Activated CD4-positive, alpha-beta memory T cell treated with anti-CD3 and anti-CD28 coated beads, Interleukin-2, amount 10 ng/mL, durations not matched to agents 7 days and 5 days (primary cell): ENCODE measurements around the gene HMGCR. TPM values are rescaled to one million over a fixed set of nuclear protein-coding genes. Genes with fewer than 3 reads are reported as not detected.
"Not testable (repeated sequence)": the region's sequence is repeated elsewhere in the genome, so short reads cannot be mapped to it uniquely, and the experiment has no call there.

ENCODE experiments used
- CTCF ChIA-PET: fragments of 350-600 bp; sonication (Branson Sonifier 250); formaldehyde crosslinking; loops from one replicate; lab custom pipeline; 2021; ENCODE audit warnings: antibody characterized with exemption, inconsistent platforms; lab: Charles Lee
- POLR2A ChIA-PET: fragments of 350-600 bp; sonication (Branson Sonifier 250); formaldehyde crosslinking; loops from one replicate; lab custom pipeline; 2021; ENCODE audit warnings: antibody characterized with exemption; lab: Charles Lee
- DNase-seq: peaks from one replicate; pipeline ENCODE4 v3.0.0-alpha.2; 2020
- H3K27ac Mint-ChIP-seq: one replicate; pipeline ENCODE4 v1.8.0; 2021; ENCODE audit warnings: mild to moderate bottlenecking, mixed read lengths
- H3K27me3 Mint-ChIP-seq: one replicate; pipeline ENCODE4 v1.8.0; 2021; ENCODE audit warnings: mixed read lengths
- H3K36me3 Mint-ChIP-seq: one replicate; pipeline ENCODE4 v1.8.0; 2021; ENCODE audit warnings: low read depth, mixed read lengths
- H3K4me1 Mint-ChIP-seq: one replicate; pipeline ENCODE4 v1.8.0; 2021; ENCODE audit warnings: mixed read lengths
- H3K4me3 Mint-ChIP-seq: one replicate; pipeline ENCODE4 v1.8.0; 2021; ENCODE audit warnings: mild to moderate bottlenecking, mixed read lengths
- H3K9me3 Mint-ChIP-seq: one replicate; pipeline ENCODE4 v1.8.0; 2021; ENCODE audit warnings: mixed read lengths
- total RNA-seq, 2 experiments: library from RNA; stranded (reverse); gene quantifications; one replicate each; pipeline ENCODE4 v1.2.3, GENCODE V29; 2021

Gene HMGCR
- total RNA-seq, 2 experiments from 2014 or later = 86.7 to 94.5 TPM

- Mint-ChIP-seq H3K36me3 (no peaks in the 10 kb centered on the region), H3K9me3 (no peaks in the 10 kb centered on the region), H3K4me3 (no peak overlapping the region), H3K27ac (no peak overlapping the region), H3K27me3 (no peaks in the 10 kb centered on the region), H3K4me1 (no peaks in the 10 kb centered on the region)
- DNase-seq = no peak
- ChIA-PET POLR2A (no interaction called here), CTCF (interaction anchor here (0.7 to 1.5 kb wide), 6 partner anchors 9 to 399 kb away, joined by 3 to 4 read pairs (median 4); partner anchors contain the start of gene ANKRD31)
Observed at GRCh38 chr5:75331095-75332090, 5.6 kb upstream of the HMGCR start.

GRCh38 chr5:75333759-75334158 is 3.3 kb upstream of the HMGCR start:
- peaks cover 13% of the 10 kb centered on the region for H3K4me1 Mint-ChIP-seq
- CTCF ChIA-PET, H3K9me3 Mint-ChIP-seq, DNase-seq, POLR2A ChIA-PET, H3K4me3 Mint-ChIP-seq, H3K27me3 Mint-ChIP-seq, H3K27ac Mint-ChIP-seq: not testable (repeated sequence)
- peaks cover 13% of the 10 kb centered on the region for H3K36me3 Mint-ChIP-seq

- POLR2A ChIA-PET, H3K4me3 Mint-ChIP-seq, H3K27ac Mint-ChIP-seq, H3K9me3 Mint-ChIP-seq, CTCF ChIA-PET, H3K27me3 Mint-ChIP-seq, DNase-seq: not testable (repeated sequence)
- Mint-ChIP-seq H3K36me3 (peaks cover 15% of the 10 kb centered on the region), H3K4me1 (peaks cover 17% of the 10 kb centered on the region)
Observed at GRCh38 chr5:75334413-75334812, 2.6 kb upstream of the HMGCR start.

DNA sequence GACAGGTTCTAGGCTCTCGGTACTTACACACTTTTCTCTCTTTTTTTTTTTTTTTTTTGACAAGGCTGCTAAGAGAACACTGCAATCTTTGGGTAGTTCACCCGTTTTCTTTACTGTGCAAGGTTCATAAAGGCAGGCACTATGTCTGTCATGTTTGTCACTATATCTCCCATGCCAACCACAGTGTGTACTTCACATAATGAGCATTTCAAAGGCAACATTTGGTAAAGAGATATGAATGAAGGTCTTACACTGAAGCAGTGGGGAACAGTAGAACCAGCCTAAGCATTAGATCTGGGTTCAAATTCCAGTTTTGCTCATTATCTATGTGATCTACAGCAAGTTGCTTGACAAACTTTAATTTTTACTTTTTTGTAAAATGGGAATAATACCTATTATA is 1.5 kb upstream of the HMGCR start:
- no peak overlapping the region for H3K27ac Mint-ChIP-seq
- H3K9me3 Mint-ChIP-seq = no peaks in the 10 kb centered on the region
- H3K4me3 Mint-ChIP-seq = no peak overlapping the region
- H3K27me3 Mint-ChIP-seq = no peaks in the 10 kb centered on the region
- ChIA-PET CTCF (no interaction called here), POLR2A (no interaction called here)
- peaks cover 25% of the 10 kb centered on the region for H3K4me1 Mint-ChIP-seq
- no peak for DNase-seq
- peaks cover 24% of the 10 kb centered on the region for H3K36me3 Mint-ChIP-seq

DNA sequence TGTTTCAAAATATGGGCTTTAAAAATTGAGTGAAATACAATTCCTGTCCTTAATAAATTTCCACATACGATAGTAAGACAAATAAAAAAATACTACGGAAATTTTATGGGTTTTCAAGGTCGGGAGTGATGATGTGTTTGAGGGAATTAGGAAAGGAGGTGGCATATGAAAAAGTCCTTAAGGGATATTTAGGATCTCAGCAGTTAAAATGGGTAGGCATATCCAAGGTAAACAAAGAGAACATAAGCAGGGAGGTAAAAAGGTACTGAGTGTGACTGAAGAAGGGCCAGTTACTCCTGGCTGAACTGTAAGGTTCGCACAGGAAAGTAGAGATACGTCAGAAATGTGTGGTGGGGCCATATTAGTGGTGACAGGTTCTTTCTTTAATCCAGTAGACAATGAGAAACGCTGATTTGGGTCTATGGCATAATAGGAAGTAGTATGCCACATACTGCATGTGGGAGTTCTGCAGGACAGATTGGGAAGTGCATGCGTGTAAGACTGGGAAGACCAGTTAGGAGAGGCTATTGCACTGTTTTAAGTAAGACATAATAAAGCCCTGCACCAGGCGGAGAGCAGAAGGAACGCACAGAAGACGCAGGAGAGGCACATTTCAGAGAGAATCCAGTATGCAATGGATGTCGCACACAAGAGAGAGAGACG is 937 bp upstream of the HMGCR start:
- peaks cover 27% of the 10 kb centered on the region for H3K36me3 Mint-ChIP-seq
- CTCF ChIA-PET = interaction anchor here (1.1 to 2.5 kb wide), 6 partner anchors 8 to 355 kb away, joined by 3 to 35 read pairs (median 7); partner anchors contain the start of gene ANKRD31
- no peak overlapping the region for H3K4me3 Mint-ChIP-seq
- H3K9me3 Mint-ChIP-seq = no peaks in the 10 kb centered on the region
- no peak overlapping the region for H3K27ac Mint-ChIP-seq
- DNase-seq = no peak
- peaks cover 29% of the 10 kb centered on the region for H3K4me1 Mint-ChIP-seq
- H3K27me3 Mint-ChIP-seq = no peaks in the 10 kb centered on the region
- POLR2A ChIA-PET = interaction anchor here (1.0 to 2.0 kb wide), 8 partner anchors 15 to 401 kb away, joined by 4 to 31 read pairs (median 12); partner anchors contain the start of genes ANKRD31, CERT1, POC5 and POLK

- DNase-seq = peak; percentile 51
- H3K4me3 Mint-ChIP-seq = no peak overlapping the region
- H3K27me3 Mint-ChIP-seq = no peaks in the 10 kb centered on the region
- ChIA-PET POLR2A (interaction anchor here (0.5 to 2.0 kb wide), 16 partner anchors 13 to 1586 kb away, joined by 3 to 31 read pairs (median 4); partner anchors contain the start of genes ANKRD31, CERT1, GFM2 and NSA2), CTCF (interaction anchor here (0.7 to 2.5 kb wide), 10 partner anchors 9 to 380 kb away, joined by 3 to 35 read pairs (median 4); partner anchors contain the start of genes ANKRD31 and POC5)
- H3K27ac Mint-ChIP-seq = no peak overlapping the region
- H3K9me3 Mint-ChIP-seq = no peaks in the 10 kb centered on the region
- H3K4me1 Mint-ChIP-seq = peaks cover 38% of the 10 kb centered on the region
- H3K36me3 Mint-ChIP-seq = peaks cover 29% of the 10 kb centered on the region
Observed at GRCh38 chr5:75337366-75338021, 474 bp downstream of the HMGCR start.

DNA sequence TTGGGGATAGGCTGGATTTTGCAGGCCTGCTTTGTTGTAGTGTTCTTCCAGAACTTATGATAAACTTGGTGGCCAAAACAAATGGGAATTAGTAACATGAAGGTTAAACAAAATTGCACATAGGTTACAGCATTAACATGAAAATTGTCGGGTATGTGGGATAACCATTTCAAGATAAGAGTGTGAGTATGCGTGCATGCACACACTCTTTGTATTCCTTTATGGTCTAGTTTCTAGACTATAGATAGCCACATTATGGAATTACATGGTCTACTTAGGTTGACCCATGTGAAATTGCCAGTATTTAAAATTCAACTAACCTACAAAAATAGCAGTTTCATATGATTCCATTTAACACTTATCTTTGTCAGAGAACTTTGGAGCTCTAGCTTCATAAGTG is 1.4 kb downstream of the HMGCR start:
- Mint-ChIP-seq H3K4me1 (peaks cover 38% of the 10 kb centered on the region), H3K27me3 (no peaks in the 10 kb centered on the region), H3K27ac (no peak overlapping the region), H3K9me3 (no peaks in the 10 kb centered on the region), H3K4me3 (no peak overlapping the region), H3K36me3 (peaks cover 31% of the 10 kb centered on the region)
- DNase-seq = no peak
- ChIA-PET POLR2A (interaction anchor here (1.4 kb wide), 1 partner anchor 13 kb away, joined by 5 read pairs; no protein-coding TSS in a partner anchor), CTCF (interaction anchor here (0.6 to 2.5 kb wide), 2 partner anchors 101 to 194 kb away, joined by 3 to 35 read pairs; partner anchors contain the start of gene ANKRD31)

DNA sequence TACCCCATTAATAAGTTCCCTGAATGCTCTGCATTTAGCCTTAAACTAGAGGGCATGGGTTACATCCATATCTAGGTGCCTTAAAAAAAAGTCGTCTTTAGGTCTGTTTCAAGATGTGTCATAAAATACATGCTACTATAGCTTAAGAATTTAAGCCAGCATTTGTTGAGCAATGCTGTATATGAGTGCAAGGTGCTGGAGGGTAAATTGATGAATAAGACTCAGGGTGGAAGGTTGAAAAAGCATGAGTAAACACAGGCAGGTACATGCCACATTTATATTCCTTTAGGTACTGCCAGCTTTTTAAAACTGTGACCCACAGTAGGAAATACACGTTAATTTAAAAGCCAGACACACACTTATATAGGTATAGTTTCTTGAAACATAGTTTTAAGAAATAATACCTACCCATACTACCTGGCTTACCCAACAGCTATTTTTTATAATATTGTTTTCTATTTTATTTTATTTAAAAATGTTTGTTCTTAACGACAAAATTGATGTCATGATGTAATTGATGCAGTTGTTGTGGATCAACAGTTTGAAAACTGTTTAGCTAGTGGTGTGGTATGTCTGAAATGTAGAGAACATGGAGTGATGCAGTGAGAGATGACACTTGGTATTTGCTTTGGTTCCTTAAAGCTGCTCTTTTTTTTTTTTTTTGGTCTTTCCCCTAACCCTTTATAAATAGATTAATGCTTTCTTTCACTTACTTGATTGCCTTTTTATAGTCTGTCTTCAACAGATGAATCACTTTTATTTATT is 3.9 kb downstream of the HMGCR start:
- H3K36me3 Mint-ChIP-seq = peaks cover 48% of the 10 kb centered on the region
- DNase-seq = no peak
- no peaks in the 10 kb centered on the region for H3K27me3 Mint-ChIP-seq
- ChIA-PET POLR2A (interaction anchor here (0.9 to 1.7 kb wide), 3 partner anchors 10 to 169 kb away, joined by 3 to 4 read pairs (median 3); no protein-coding TSS in a partner anchor), CTCF (interaction anchor here (0.6 to 1.6 kb wide), 8 partner anchors 9 to 766 kb away, joined by 3 to 4 read pairs (median 4); partner anchors contain the start of gene POLK)
- no peak overlapping the region for H3K4me3 Mint-ChIP-seq
- H3K27ac Mint-ChIP-seq = no peak overlapping the region
- H3K4me1 Mint-ChIP-seq = peaks cover 38% of the 10 kb centered on the region
- no peaks in the 10 kb centered on the region for H3K9me3 Mint-ChIP-seq

GRCh38 chr5:75341934-75342333 is 4.9 kb downstream of the HMGCR start:
- Mint-ChIP-seq H3K9me3 (no peaks in the 10 kb centered on the region), H3K4me1 (peaks cover 38% of the 10 kb centered on the region), H3K36me3 (peaks cover 55% of the 10 kb centered on the region), H3K27me3 (no peaks in the 10 kb centered on the region), H3K27ac (no peak overlapping the region), H3K4me3 (no peak overlapping the region)
- ChIA-PET POLR2A (interaction anchor here (1.0 to 1.7 kb wide), 2 partner anchors 9 to 11 kb away, joined by 3 to 4 read pairs; no protein-coding TSS in a partner anchor), CTCF (interaction anchor here (0.6 to 1.3 kb wide), 7 partner anchors 8 to 767 kb away, joined by 3 to 4 read pairs (median 3); no protein-coding TSS in a partner anchor)
- DNase-seq = no peak

- CTCF ChIA-PET = interaction anchor here (0.9 kb wide), 1 partner anchor 107 kb away, joined by 3 read pairs; no protein-coding TSS in a partner anchor
- no peaks in the 10 kb centered on the region for H3K9me3 Mint-ChIP-seq
Observed at GRCh38 chr5:75342836-75343235, 5.8 kb downstream of the HMGCR start.

GRCh38 chr5:75348241-75348640 is 11.2 kb downstream of the HMGCR start:
- no peaks in the 10 kb centered on the region for H3K27me3 Mint-ChIP-seq
- peaks cover 37% of the 10 kb centered on the region for H3K4me1 Mint-ChIP-seq
- peaks cover 72% of the 10 kb centered on the region for H3K36me3 Mint-ChIP-seq
- no peak overlapping the region for H3K27ac Mint-ChIP-seq
- H3K9me3 Mint-ChIP-seq = no peaks in the 10 kb centered on the region
- no peak overlapping the region for H3K4me3 Mint-ChIP-seq
- CTCF ChIA-PET = no interaction called here
- no peak for DNase-seq
- POLR2A ChIA-PET = no interaction called here

More at GRCh38 chr5:75342836-75343235, 5.8 kb downstream of the HMGCR start:
- H3K4me3 Mint-ChIP-seq = no peak overlapping the region
- no peak overlapping the region for H3K27ac Mint-ChIP-seq
- peaks cover 58% of the 10 kb centered on the region for H3K36me3 Mint-ChIP-seq
- H3K4me1 Mint-ChIP-seq = peaks cover 36% of the 10 kb centered on the region
- no peaks in the 10 kb centered on the region for H3K27me3 Mint-ChIP-seq
- POLR2A ChIA-PET = no interaction called here
- no peak for DNase-seq
